KG1 (cell line): ENCODE data around the gene RWDD1.

Source experiments
- DNase-seq: peaks from one replicate; lab custom pipeline; 2025; lab: John Stamatoyannopoulos, UW

The RWDD1 gene, protein sequence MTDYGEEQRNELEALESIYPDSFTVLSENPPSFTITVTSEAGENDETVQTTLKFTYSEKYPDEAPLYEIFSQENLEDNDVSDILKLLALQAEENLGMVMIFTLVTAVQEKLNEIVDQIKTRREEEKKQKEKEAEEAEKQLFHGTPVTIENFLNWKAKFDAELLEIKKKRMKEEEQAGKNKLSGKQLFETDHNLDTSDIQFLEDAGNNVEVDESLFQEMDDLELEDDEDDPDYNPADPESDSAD

DNA sequence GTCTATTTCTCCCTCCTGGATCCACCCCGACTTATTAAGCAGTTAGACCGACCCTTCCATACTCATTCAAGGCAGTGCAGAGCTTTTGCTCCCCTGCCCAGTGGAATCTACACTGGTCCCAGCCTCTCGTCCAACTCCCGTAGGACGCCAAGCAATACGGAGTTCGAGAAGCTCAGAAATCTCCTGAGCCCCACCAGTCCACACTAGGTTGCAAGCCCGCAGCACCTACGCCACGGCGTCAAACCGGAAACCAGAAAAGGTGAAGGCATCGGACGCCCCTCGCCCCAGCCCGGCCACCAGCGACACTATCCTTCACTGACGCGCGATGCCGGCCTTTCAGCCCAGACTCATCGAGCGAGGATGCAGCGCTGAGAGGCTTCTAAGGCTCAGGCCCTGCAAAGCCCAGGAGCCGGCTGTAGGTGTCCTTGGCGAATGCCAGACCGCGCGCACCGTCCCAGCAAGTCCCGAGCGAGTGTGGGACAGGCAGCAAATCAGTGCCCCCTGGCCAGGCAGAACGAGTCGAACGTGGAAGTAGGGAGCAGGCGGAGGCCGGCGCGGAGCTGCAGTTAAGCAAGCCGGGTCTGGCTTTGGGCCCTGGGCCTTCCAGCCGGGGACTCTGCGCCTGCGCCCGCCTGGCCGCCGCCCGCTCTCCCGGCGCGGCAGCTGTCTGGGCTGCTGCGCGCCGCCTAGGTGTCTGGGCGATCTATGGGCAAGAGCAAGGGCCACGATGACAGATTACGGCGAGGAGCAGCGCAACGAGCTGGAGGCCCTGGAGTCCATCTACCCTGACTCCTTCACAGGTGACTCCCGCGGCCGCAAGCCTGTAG lies at the start of gene RWDD1:
Gene RWDD1, plus strand, starts transcription at position 649 of the 827 bp plus-strand sequence. Its CDS starts 79 bp downstream, at position 728.
- DNase-seq: peak; percentile 94

DNA sequence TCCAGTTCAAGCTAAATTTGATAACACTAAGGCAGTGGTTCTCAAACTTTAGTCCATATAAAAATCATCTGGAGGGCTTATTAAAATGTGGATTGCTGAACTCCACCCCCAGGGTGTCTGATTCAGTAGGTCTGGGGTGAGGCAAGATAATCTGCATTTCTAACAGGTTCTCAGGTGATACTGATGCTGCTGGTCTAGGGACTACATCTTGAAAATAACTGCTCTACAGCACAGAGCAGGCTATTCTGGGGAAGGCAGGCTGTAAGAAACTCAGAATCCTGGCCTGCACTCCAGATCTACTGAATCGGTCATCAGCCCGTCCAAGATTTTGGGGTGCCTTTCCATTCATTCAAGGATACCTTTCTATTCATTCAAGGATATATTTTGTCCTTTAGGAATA lies 48.4 kb upstream of the RWDD1 start:
- DNase-seq: no peak

DNA sequence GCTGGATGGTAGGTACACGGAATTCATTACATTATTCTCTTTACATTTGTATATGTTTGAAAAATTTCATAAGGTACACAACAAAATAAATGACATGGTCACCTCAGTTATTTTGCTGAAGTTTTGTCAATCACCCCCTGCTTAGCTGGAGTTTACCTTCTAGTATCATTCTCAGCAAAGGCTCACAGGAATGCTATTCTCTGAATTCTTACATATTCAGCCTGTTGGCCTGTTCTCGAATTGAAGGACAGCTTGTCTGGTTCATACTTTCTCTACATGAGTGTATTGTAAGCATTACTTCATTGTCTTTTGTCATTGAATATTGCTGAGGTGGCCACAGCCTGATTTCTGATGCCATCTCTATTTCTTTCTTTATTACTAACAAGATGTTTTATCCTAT lies 47.1 kb upstream of the RWDD1 start:
- no peak for DNase-seq

DNA sequence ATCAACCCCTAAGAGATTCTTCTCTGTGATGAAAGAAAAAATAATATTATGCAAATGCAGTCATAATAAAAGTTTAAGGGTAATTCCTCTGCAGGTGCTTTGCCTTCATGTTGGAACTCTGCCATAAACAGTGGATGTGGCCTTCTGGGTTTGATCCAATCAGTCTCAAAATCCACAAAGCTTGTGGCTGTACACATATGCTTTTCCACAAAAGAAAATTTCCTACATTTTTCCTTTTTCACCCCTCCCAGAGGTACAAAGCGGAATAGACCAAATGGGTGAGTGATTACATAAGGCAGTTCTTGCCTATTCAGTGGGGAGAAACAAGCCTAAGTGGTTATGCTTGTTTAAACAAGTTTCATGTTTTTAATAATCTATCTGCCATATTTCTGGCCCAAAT lies 43.2 kb upstream of the RWDD1 start:
- DNase-seq: no peak

DNA sequence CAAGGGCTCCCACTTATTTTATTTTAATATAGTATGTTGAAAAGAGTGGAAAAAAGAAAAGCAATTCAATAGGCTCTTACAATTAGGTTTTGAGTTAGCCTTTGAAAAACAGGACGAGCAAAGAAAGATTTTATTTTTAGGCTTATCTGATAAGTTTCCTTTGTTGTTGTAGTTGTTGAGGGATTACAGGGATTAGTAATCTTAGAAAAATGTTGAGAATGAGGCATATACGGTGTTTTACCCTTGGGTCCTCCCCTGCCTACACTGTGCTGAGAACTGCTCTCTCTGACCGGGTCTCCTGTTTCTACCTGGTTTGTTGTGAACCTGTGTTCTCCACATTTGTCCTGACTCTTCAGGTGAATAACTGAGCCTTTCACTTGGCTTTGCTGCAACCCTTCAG lies 42.5 kb upstream of the RWDD1 start:
- DNase-seq: no peak

DNA sequence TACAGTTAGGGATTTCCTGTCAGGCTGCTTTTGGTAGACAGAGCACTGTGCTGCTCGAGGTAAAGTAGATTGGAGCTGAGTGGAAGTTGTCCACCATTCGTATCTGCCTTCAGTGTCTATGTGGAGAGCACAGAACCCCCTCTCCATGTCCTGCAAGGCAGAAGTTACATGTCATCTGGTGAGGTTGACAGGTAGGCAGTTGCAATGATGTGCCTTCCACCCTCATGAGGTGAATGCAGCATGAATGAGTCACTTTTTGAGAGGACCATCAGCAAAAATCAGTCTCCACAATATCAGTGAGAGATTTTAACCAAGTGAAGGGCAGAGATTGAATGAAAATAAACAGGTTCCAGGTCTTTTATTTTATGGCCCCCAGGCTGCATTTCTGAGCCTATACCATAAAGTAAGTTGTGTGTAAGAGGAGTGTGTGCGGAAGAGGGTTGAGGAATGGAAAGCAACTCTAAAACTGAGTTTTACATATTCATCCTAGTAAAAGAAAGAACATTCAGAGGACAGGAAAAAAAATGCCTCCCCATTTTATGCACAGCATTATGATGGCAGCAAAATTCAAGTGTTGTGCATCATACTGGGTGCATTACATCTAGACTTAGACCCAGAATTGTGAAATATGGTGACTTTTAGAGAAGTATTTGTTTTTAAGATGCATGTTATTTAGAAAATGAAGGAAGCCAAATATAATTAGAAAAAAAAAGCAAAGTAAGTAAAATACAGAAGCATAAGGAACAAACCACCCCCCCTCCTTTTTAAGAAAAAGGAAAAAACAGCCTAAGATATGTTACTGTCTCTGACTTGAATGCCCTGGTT lies 41.6 kb upstream of the RWDD1 start:
- DNase-seq: no peak

DNA sequence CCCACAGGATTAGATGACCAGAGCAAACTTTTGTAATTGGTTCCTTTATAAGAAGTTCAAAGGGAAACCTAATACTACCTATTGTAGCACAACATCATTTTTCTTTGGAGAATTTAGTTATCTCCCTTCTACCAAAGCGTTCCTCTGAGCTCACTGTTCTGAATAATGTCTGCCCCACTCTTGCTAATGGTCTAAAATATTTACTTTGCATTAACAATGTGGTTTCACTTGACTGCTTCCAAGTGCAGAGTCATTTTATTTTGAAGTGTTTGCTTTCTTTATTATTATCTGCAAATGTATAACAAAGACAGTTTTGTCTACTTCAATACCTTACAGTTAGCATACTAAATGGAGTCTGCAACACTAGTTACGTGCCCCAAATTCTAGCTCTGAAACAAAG lies 40.9 kb upstream of the RWDD1 start:
- DNase-seq: no peak

DNA sequence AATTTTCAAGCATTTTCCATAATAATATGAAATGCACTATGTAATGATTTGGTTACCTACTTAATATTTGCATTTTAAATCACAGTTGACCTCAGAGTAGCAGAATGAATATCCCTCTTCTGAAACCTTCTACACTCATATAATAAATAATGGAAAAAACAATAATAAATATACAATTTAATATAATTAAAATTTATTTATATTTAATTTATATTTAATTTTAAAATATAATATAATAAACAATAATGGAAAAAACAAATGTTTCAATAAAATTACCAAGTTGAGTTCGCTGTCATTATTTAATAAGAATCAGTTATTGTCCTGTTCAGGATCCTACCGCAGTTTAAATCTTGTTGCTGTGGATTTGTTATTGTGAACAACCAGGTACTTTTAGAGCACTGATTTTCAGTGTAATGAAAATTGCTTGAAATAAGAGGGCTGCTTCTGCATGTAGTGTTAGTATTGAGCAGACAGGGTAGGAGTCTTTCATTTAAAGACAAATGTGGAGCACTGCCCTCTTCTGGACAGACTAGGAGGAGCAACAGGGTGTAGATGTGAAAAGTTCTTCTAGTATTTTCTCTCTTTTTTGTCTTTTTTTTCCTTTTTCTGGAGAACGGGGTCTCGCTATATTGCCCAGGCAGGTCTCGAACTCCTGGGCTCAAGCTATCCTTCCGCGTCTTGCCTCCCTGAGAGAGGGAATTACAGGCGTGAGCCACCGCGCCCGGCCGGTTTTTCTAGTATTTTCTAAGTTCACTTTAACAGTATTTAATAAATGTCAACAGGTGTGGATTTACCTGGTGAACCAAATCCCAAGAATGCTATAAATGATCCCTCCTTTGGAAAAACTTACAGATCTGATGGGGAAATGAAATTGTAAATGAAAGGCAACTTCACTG lies 39.4 kb upstream of the RWDD1 start:
- peak; percentile 45 for DNase-seq

DNA sequence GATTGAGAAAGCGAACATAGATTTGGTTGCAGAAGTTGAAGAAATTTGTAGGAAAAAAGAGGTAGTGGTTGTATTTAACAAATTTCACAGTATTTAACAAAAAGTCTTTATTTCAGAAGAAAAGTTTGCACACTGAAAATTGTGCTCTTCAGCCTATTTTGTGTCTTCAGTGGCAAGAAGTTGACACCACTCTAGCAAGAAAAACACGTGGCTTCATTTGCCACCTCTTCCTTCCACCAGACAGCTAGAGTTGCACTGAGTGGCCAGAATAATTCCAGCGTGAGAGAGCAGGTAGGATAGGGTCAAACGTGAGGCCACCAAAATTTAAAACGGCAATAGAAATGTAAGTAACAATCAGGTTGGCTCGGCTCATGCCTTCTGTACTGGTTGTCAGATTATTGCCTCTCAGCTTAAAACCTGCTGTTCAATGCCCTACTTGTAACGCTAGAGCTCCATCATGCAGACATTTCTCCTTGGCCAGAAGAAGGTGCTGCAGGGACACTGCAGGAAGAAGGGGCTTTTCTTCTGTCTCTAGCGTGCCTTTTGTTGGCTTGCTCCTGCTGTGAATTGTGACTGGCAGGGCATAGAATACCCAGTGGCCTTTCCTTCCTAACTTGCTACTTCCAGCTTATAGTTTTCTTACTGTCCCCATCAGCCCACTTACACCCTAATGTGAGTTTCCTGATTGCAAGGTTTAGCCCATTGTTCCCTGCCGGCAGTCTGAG lies 37.9 kb upstream of the RWDD1 start:
- DNase-seq: no peak

DNA sequence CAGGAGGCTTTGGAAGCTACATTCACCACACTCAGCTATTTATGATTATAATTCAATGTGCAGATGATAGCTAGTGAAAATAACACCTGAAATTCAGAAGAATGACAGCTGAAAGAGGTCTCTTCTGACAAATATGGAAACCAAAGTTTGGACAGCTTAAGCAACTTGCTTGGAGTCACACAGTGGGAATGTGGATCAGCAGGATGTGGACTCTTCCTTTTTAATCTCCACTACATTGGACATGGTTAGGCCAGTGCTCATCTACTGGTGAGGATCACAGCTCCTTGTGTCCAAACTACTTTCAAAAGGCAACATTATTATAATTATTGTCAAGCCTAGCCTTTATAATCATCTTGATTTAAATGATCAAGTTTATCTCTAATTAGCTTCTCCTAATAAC lies 36.2 kb upstream of the RWDD1 start:
- DNase-seq: no peak

DNA sequence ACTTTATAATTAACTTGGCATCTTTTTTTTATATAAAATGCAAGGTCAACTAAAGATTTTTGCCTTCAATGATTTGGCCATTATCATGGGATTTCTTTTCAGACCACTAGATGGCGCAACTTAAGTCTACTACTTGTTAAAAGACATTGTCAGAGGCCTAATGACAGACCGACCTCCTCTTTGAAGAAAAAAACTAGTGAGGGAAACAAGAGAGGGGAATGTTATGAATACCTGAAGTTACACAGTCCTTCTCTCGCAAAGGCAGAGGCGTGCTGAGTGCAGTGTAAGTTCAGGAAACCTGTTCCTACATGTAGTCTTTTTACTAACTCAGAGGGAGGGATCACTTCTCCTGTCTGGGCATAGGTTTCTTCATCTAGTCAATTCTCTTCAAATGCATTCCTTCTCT lies 35.1 kb upstream of the RWDD1 start:
- peak; percentile 66 for DNase-seq

DNA sequence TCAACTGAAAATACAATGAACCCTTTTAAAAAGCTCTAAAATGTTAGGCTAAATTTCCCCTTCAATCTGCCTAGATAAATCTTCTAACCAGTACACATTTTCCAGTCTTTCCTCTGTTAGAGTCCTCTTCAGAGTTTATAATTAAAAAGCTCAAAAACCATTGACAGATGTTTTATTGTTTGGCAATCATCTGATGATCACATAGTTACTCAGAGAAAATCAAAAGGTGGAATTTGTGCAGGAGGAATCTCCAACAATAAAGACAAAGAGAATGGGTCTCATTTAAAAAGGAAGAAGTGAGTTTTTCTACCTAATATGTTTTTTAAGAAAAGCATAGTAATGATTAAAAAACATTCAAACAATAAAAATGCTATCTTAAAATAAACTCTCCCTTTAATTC lies 28.9 kb upstream of the RWDD1 start:
- DNase-seq: no peak

DNA sequence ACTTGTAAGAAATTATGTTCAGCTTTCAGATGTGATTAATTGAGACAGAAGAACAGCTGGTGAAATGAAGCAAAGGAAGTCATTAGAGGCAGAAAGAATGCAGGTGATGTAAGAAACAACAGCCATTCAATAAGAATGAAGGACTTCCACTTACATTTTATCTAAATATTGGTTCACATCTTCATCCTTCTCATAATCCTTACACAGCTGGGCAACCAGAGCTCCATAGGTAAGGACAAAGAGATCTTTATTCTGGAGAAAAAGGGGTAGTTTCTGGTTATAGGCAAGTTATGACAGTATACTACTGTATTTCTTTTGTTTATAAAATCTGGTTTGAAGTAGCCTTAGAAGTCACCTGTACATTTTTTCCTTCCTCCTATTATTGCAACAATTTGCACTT lies 28.2 kb upstream of the RWDD1 start:
- no peak for DNase-seq

DNA sequence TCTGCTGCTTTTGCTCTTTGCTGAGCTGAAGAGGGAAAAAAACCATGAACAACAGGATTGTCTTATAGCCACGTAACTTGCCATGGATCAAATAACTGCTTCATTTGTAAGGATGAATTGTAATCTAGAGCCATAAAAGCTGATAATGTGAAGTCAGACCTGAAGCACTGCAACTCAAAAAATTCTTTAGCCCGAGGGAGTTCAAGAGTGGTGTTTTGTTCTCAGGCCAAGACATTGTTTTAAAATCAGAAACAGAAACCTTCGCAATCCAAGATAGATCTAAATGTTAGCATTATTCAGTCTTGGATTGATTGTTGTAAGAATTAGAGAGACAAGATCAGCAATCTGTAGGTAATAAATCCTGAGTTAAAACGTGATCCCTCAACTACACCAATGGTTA lies 25.7 kb upstream of the RWDD1 start, which contains the start of gene TRAPPC3L:
Gene TRAPPC3L, minus strand, starts transcription at position 34 of the 400 bp plus-strand sequence. CDS start 170 bp downstream, outside the sequence.
- no peak for DNase-seq

DNA sequence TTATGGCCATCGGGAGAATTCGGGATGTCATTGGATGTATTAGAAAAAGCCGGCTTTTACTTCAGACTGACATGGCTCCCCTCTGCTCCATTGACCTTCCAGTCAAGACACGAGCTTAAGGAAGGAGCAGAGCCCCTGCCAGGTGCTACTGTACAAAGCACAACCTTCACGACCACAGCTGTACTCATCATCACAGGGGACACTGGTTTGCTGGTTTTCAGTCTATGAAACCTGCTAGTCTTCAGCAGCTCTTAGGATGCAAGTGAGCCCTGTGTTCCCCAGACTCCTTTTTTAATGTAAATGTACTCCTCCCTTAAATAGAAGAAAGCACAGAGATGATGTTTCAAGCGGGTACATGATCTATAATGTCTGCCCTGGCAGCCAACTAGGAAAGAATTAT lies 23.9 kb upstream of the RWDD1 start:
- no peak for DNase-seq

DNA sequence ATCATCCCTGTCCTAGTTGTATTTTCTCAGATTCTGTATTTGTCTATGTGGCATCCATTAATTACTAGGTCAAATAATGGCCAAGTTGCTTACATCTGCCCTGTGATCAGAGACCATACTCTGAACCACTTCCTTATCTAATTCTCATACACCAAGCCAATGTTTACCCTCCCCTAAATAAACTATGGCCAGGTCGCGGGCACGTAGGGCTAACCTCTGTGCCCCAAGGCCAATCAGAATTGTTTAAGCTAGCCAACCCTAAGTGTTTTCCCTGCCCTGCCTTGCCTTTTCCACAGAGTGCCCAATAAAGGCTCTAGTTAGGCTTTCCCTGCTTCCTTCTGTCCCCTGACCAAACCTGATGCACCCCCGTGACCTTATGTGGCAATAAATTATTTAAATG lies 20.5 kb upstream of the RWDD1 start:
- DNase-seq: no peak

DNA sequence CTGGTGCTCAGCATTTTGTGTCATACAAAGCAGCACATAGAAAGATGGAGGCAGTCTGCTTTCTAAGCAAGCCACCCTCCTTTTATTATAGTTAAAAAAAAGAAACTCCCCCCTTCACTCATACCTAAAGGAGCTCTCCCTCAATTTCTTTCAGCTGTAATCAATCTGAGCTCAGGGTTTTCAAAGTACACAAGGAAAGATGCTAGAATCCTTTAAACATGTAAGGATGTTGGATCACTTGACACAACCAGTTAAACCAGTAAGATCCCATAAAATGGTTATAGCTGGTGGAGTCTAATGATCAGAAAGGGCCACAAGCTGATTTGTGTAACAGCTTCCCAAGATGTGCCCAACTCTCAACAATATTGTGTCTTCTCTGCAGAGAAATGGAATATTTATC lies 17.9 kb upstream of the RWDD1 start, which contains the start of gene CALHM4:
Gene CALHM4, plus strand, starts transcription at position 301 of the 400 bp plus-strand sequence. Its CDS starts 43 bp downstream, at position 344.
- no peak for DNase-seq

DNA sequence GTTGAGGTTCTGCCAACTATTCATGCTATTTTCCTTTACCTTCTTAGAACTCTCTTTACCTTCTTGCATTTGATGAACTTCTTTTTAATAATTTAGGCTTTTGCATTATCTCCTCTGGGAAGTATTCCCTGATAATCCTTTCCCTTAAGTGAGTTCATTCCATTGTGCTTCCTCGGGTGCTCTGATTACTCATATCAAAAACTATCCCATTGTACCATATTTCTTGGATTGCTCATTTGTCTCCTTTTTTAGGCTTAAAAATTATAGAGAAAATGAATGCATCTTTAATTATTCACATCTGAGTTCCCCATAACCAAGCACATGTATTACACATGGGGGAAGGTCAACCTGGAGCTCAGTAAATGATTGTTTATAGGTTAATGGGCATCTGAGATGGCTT lies 15.2 kb upstream of the RWDD1 start:
- DNase-seq: no peak

DNA sequence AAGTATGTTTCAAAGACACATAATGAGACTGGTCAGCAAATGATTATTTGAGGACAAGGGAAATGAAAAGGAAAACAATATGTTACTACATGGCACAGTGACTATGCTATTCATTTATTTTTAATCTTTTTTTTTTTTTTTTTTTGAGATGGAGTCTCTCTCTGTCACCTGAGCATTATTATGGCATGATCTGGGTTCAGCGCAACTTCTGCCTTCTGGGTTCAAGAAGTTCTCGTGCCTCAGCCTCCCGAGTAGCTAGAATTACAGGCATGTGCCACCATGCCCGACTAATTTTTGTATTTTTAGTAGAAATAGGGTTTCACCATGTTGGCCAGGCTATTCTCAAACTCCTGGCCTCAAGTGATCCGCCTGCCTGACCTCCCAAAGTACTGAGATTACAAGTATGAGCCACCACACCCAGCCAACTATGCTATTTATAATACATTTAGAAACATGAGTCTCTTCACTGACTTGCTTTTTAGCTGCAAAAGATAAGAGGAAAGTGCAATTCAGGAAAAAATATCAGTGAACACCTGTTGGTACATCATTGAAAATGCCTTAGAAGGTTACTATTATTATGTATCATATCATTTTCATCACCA lies 14.4 kb upstream of the RWDD1 start:
- no peak for DNase-seq

DNA sequence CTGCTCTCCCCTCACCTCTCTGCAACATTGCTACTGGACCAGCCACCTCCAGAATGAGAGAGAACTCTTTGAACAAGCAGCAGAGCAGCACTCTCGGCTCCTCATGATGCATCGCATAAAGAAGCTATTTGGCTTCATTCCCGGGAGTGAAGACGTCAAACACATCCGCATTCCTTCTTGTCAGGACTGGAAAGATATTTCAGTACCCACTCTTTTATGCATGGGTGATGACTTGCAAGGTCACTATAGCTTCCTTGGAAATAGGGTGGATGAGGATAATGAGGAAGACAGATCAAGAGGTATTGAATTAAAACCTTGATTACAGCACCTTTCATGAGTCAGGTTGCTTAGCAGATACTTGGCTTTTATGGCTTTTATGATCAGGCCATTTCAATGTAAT lies 13.4 kb upstream of the RWDD1 start:
- no peak for DNase-seq
